Activated CD4-positive, alpha-beta T cell treated with anti-CD3 and anti-CD28 coated beads, Interleukin-2, amount 50 U/mL, for 4 hours (primary cell): ENCODE data around the gene MAML2.

Experiments
- DNase-seq, 2 experiments: peaks; one replicate each; pipeline ENCODE4 v3.0.0-alpha.2; 2020

The MAML2 gene

DNA sequence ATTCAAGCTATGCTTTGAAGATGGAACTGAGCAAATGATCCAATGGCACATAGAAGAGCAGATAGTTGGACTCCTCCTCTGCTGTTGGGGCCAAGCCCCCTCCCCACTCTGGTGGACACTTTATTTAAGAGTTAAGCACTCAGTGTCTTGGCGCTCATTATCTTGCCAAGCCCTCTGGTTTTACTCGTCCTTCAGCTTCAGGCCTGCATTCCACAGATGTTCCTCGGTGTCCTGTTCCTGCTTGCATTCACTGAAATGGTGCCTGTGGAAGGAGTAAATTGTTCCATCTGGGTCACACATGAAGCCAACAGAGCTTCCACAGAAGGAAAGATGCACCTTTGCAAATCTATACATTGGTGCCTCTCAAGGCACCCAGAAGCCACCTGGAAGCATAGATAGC, 26.1 kb downstream of the MAML2 start:
- DNase-seq = no peak

DNA sequence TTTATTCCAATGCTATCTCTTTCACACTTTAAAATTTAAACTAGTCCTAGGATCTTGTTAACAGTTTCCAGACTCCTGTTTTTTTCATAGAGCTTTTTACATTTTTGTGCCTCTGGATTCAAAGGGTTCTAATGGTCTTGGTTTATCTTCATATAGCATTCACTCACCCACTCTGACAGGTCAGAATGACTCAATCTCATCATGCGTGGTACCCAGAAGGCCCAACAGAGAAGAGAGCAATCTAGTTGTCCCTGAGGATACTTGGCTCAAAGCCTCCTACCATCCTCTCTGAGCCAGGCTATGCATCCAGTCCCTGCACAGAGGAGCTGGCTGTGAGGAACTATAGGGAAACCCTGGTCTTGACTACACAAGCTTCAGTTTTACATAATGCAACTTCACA, 27.5 kb downstream of the MAML2 start:
- DNase-seq = no peak

DNA sequence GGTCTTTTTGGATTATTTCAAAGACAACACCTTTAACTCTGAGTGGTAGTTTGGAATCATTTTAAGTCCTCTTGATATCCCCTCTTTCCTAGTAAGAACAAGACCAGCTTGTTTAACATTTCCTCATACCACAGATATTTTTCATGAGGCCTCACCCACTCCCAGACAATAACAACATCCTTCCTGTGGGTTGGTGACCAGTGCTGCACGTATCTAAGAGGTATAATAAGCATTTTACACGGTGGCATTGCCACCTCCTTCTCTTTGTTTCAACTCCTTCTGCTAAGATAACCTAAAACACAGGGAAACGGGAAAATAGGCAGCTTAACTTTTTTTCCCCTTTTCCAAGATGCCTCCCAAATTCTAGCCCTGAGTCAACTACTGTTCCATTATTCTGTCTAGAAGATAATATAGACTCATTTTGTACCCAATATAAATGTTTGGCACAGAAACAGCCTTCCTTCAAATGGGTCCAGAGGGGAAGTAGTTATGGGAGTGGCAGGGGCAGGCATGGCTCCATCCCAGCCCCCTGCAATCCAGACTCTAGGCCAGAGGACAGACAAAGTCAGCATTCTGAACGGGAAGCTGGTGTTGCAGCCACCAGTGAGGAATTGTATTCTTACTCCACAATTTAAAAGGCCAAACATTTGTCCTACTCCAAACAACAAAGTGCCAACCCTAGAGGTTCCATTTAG, 28.5 kb downstream of the MAML2 start:
- DNase-seq = no peak

DNA sequence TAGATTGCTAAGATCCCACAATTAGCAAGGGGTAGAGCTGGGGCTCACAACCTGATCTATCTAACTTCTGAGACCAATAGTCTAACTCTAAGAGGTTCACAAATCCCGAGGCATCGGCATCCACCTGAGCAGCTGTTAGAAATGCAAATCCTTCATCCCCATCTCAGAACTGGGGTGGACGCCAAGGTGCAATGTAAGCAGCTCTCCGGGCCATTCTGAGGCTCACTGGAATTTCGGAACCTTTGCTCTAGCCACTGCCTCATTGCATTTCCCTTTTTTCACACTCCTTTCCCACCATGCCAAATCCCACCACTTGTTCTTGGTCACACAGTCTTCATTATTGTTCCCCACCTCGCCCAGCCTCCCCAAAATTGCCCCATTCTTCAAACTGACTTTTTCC, 29.8 kb downstream of the MAML2 start:
- no peak for DNase-seq

DNA sequence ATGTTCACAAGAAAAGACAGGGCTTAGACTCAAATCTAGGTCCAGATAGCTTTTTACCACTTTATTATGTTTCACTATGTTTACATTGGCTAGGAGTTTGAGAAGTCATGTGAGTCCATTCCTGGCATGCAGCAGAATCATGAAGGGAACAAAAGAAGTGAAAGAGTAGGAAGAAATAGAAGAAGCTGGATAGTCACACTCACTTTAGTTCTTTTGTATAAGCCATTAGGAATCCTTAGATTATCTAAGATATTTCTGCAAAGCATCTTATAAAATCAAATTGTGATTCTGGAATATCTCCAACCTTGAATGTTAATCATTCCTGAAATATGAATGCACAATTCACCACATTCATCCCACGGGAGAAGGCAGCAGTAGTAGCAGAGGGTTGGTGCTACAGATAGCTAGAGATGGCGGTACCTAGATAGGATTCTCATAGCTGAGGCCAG, 31.9 kb downstream of the MAML2 start:
- no peak for DNase-seq

DNA sequence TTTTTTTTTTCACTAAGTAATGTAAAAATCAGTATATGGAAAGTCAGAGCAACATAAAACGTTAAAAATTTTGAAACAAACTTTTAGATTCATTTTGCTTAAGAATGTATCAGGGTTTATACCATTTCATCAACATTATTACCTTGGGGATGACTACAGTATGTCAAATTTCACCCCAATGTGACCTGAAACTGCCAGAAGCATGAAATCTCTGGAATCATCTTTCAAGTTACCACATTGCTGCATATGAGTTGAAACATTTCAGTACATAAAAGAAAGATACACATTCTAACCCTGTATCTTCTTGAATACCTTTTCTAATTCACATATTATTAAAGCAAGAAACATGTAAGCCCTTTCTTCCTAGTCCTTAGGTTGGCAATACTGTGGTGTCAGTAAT, 32.8 kb downstream of the MAML2 start:
- no peak for DNase-seq

DNA sequence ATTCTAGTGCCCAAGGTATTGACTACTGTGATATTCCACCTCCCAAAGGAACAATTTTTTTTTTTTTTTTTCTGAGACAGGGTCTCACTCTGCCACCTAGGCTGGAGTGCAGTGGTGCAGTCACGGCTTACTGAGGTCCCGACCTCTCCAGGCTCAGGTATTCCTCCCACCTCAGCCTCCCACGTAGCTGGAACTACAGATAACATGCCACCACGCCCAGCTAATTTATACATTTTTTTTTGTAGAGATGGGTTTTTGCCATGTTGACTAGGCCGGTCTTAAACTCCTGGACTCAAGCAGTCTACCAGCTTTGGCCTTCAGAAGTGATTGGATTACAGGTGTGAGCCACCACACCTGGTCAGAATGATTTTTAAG, 33.4 kb downstream of the MAML2 start:
- DNase-seq = no peak

DNA sequence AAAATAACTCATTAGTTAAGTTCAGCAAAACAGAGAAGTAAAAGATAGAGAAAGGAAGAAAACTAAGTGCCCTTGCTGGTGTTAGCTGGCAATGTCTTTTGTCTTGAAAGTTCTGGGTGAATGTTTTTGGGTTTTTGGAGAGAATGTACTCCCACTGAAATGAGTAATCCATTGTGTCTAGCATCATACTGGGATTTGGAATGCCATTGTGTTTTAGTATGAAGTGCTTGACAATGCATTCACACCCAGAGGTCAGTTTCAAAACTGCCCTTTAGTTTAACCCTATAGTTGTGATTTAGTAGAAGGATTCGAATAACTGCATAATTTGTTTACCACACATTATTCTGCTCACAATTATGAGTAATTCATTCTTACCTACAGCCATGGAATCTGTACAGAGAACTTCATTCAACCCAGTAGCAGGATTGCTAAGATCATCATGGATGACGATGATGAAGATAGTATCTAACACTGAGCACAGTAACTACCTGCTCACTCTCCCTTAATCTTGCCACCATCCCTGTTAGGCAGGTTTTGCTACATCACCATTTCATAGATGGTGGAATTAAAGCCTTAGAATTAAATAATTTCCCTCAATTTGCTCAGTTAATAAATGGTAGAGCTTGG, 33.9 kb downstream of the MAML2 start:
- DNase-seq = no peak

DNA sequence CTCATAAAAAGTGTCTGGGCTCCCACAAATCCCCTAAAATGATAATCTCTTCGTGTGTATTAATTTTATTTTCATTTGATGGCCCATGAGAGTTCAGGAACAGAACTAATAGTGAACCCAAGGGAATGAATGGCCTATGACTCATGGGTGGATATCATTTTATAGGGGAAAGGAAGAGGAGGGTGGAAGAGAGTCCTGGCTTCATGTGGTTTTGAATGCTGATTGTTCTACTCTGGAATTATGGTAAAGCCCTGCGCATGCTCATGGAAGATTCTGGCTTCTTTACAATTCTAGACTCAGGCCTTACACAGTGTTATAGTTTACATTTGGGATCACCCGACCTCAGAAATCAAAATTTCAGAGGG, 35.2 kb downstream of the MAML2 start:
- no peak for DNase-seq

DNA sequence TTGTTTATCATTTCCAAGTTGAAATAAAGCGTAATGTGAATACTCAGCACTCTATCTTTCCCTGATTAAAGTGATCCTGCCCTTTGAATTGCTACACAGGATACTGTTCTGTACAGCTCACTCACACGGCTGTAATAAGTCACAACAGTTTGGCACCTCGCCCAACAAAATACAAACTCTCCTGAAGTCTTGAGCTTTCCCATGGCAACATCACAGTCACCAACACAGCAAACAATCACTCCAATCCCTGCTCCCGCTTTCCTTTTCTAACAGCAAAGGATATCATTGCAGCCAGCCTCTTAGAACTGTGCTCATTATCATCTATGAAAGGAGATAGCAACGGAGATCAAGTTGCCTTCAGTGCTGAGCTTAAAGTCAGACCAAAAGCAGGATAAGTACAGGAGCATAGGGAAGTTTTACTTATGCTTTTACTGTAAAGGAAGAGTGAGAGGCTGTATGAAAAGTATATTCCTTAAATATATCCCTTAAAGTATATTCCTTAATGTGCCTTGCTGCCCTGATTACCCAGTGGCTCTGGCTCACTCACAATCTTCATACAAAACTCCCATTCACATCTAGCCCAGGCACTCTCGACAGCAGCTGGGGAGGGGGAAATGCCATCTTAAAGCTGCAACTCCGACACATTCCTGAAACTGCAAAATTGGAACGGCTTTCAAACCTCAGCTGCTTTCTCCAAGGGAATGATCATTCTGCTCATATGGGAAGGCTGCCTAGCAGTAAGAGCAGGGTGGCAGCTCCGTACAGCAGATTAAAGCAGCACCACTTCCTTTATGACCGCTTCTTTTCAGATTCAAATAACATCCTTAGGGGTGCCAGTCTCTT, 35.8 kb downstream of the MAML2 start:
- no peak for DNase-seq

DNA sequence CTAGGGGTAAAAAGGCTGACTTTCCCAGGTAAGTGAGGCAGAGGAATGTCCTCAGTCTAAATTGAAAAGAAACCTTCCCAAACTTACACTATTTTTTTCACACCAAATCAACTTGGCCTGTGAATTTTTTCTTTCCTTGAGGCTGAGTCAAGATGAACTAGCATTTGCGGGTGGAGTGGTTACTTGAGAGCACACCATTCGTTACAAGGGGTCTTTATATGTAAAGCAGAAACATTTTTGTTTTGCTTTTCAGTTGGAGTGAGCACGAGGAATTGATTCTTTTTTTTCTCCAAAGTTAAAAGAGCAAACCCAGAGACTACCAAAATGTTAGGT, 36.4 kb downstream of the MAML2 start:
- DNase-seq = no peak

DNA sequence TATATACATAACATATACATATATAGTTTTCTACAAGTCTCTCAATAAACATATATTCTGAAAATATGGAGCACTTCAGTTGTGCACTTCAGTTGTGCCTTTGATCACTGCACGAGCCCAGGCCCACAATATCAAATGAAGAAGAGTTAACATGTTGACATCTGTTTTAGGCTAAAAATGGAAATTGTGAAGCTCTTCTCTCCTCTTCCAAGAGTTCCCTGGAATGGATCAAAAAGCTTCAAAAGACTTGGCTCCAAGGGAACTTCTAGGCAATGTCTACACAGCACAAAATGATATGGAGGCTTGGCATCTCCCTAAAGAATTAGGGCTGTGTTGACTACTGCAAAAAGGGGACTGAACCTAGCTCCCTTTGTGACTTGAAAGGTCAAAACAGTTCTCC, 36.9 kb downstream of the MAML2 start:
- no peak for DNase-seq

DNA sequence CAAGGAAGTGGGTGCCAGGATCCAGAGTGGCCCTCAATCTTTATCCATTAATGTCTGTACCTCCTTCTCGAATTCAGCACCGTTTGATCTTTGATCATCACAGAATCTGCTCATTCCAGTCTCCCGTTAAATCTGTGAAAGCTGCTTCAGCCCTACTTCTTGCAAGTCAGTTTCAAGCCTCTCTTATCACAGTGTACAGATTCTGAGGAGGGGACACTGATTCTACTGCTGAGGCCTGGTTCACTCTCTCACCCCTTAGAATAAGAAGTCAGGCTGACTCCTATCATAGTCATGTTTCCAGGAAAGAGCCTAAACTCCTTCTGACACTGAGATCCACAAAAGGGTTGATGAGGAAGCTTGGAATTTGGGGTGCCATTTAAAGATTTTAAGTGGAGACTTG, 39.0 kb downstream of the MAML2 start:
- DNase-seq = no peak

DNA sequence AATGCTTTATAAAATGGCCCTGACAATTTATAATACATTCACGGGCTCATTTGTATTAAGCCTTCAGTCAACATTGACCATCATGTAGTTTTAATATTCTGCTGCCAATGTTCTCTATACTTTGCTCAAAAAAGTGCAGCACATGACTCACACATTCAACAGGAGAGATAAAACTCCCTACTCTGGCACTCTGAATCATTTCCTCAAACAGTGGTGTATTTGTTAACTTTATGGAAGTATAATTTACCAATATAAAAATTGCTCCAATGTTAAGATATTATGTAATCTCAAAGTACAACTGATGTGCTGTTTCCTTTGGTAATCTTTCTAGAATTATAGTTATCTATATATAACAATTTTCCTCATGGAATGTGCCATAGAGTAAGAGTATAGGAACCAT, 39.9 kb downstream of the MAML2 start:
- DNase-seq = no peak

DNA sequence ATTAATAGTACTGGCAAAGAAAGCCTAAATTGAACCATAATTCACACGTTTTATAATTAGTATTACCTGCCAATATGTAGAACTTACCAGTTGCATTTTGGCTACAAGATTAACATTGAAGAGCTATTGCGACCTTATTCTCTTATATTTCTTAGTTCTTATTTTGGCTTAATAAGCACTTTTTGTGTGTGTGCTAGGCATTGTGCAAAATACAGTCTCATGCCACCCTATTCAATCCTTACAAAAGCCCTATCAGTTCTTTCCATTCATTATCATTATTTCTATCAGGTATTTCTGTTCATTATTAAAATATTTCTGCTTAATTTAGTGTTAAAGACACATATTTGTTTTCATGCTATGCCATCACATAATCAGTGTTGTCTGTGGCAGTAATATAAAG, 41.2 kb downstream of the MAML2 start:
- DNase-seq = no peak

DNA sequence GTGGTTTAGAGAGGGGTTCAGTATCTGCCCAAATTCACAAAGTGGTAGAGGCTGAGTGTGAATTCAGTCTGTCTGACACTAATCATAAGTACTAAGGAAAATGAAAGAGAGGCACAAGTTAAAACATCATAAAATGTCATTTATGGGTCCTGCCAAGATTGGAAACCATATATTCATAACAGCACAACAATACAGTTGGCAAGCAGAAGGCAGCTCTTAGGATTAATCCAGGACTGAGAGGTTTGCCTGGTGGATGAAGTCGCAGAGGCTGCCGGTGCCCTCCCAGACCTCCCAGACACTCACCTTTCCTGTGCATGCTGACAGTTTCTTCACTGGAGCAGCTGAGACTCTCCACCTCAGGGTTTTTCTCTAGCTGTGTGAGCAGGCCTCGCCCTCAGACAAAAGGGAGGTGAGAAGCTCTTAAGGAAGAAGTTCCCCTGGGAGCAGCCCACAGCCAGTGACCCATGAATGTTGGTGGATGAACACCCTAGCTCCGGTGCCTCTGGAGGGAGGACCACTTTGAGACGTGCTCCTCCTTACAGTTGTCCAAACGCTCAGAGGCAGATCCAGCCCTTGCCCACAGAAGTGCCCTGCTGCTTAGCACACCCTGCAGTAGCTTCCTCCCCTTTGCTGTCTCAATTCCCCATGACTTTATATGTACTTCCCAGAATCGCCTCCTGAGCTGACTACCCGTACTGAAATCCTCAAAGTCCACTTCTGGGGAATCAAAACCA, 43.7 kb downstream of the MAML2 start:
- no peak for DNase-seq

DNA sequence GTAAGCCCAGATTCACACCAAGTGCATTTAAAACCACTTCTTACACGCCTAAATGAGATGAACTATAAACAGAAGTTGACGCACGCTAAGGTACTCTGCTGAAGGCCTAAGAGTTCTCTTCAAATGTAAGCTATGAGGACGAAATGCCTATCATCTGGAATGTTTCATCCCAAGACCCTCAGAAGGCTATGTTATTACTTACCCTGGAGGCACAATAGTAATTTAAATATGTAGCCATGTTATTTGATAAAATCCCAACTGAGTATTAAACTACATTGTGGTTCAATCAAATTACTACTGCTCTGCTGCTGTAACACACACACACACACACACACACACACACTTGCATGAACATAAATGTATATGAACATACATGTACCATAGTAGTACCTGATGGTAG, 47.6 kb downstream of the MAML2 start:
- no peak for DNase-seq

DNA sequence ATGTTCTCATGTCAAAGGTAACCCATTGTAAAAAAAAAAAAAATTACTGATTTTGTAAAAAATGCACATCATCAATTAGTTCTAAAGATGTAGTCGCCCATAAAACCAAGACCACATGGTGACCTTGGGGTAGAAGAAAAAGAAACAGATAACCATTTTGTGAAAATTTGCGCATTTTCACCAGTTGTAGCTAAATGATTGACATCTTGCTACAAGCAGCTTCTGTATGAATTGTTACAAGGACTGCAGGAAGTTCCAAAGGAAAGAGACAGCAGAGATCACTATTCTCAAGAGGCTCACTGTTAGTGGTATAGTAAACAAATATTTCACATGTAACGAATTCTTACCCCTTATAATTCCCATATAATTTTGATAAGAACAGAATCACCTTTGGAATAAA, 48.7 kb downstream of the MAML2 start:
- DNase-seq = no peak

DNA sequence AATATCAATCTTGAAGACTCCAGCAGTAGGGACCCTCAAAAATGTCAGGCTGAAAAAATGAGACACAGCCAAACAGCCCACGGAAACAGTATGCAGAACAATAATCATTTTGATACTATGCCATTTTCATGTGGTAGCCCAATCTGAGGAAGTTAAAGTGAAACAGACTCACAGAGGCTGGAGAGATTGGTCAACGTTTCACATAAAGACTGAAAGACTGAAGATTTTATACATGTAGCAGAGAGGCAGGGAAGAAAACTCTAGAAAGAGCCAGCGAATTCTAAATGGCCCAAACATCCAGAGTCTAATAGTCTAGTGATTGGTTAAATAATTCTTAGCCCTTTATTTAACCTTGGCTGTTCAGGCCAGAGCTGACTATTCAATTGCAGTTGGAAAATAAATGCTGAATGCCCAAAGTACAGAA, 49.4 kb downstream of the MAML2 start:
- DNase-seq = no peak

DNA sequence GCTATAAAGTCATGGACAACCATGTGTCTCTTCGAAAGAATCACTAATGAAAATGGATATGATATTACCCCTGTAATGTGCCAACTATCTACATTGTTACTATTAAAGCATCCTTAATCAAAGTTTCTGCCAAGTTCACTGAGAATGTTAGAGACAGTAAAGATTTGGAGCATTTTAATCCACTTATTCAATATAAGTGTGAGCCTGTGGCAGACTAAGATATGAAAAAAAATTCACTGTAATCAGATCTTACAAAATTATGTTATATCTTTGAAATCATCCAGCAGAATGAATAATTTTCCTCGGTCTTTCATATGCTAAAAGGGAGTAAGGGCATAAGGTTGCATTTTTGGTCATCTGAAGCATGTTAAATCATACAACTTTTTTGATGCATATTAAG, 49.9 kb downstream of the MAML2 start:
- DNase-seq = no peak

DNA sequence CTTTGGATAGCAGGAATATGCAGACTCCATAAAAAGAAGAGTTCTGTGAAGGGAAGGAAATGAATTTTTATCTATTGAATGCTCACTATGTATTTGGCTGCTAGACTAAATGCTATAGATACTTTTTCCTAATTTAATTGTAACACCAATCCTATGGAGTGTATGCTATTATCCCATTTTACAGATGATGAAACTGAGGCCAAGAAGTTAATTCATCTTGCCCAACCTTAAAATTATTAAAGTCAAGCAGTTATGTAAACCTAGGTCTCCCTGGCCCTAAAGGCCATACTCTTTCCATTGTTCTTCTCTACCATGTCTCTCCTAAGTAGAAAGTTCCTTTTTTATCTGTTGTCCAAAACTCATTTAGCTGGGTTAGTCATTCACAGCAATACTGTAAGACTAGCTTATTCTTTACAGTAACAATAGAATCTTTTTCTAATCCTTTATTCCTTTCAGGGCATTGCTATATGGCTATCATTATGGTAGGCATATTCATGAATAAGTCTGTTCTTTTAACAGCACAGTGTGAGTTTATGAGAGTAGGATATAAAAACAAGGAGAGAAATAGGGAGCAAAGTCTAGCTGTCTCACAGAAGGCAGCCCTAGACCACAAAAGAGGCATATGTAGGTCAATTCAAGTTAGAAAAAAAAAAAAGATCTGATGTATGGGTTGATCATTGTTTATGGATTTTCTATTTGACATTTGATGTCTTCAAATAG, 50.5 kb downstream of the MAML2 start:
- DNase-seq = no peak

DNA sequence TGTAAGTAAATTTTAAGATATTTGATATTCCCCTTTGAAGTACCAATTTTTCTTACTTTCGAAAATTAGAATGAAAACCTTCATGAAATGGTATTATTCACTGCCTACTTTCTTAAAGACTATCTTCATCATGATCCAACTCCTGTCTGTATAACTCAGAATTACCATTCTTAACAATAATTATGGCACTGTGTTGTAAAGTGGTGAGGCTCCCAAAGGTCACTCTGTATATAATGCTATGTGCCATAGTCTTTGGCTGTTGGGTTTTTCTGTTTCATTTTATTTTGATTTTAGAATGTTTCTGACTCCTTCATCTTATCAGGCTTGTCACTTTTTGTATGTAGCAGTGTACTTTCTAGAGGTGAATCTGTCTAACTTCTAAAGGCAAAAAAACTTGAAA, 52.4 kb downstream of the MAML2 start:
- DNase-seq = no peak

DNA sequence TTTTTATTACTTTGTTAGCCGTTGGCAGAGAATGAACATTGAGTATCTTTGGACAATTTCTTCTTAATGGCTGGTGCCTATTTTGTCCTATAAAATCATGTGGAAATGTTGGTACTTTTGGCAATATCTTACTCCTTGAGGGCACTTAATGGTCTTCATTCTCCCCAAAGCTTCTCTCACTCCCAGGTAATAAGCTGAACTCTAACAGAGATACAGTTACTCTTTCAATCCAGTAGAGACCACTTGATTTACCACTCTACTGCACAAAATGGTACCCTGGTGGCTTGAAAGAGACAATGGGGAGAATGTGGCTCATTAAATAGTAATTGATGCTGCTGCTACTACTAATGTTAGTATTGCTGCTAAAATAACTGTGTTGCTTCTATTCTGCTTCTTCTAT, 53.0 kb downstream of the MAML2 start:
- DNase-seq = no peak
